Renal pelvis (tissue), 4 donors: ENCODE measurements around the gene CA7. TPM values are rescaled to one million over a fixed set of nuclear protein-coding genes. Genes with fewer than 3 reads are reported as not detected.
"Not testable (repeated sequence)": the region's sequence is repeated elsewhere in the genome, so short reads cannot be mapped to it uniquely, and the experiment has no call there.

Experiments used
- DNase-seq: peaks from one replicate; pipeline ENCODE4 v3.0.0-alpha.2; 2013
- polyA plus RNA-seq, 3 donors: library from polyadenylated mRNA; unstranded; fragments of 120-200 nt; gene quantifications; one replicate each; pipeline ENCODE4 v1.2.1, GENCODE V29; 2013; ENCODE audit not compliant: insufficient read length in 3 of 3

CA7 gene
- polyA plus RNA-seq, 3 donors, result 0.16 to 0.73 (median 0.61) TPM

GRCh38 chr16:66846266-66846665 lies 2.1 kb downstream of the CA7 start:
- DNase-seq, result no peak

GRCh38 chr16:66846831-66847230 lies 2.6 kb downstream of the CA7 start:
- no peak for DNase-seq

- no peak for DNase-seq
Observed at GRCh38 chr16:66847533-66848067, 3.4 kb downstream of the CA7 start.

- no peak for DNase-seq
Observed at GRCh38 chr16:66848172-66848571, 4.0 kb downstream of the CA7 start.

- DNase-seq, result no peak
Observed at GRCh38 chr16:66849021-66849420, 4.8 kb downstream of the CA7 start.

GRCh38 chr16:66849549-66849948 lies 5.3 kb downstream of the CA7 start:
- DNase-seq, result no peak

GRCh38 chr16:66850115-66850815 lies 6.1 kb downstream of the CA7 start:
- DNase-seq, result no peak

- no peak for DNase-seq
Observed at GRCh38 chr16:66851166-66851964, 7.2 kb downstream of the CA7 start.

- DNase-seq, result no peak
Observed at GRCh38 chr16:66853261-66854139, 9.3 kb downstream of the CA7 start.

GRCh38 chr16:66856184-66856730 lies 12.0 kb downstream of the CA7 start:
- DNase-seq, result no peak

- DNase-seq, result no peak
Observed at GRCh38 chr16:66856801-66857200, 12.6 kb downstream of the CA7 start.

GRCh38 chr16:66857437-66857836 lies 13.2 kb downstream of the CA7 start:
- DNase-seq, result no peak

GRCh38 chr16:66858740-66859396 lies 14.7 kb downstream of the CA7 start:
- DNase-seq, result no peak

GRCh38 chr16:66859397-66860068 lies 15.3 kb downstream of the CA7 start:
- DNase-seq, result no peak

- no peak for DNase-seq
Observed at GRCh38 chr16:66862023-66862520, 17.9 kb downstream of the CA7 start.

- no peak for DNase-seq
Observed at GRCh38 chr16:66863707-66864106, 19.5 kb downstream of the CA7 start.

- no peak for DNase-seq
Observed at GRCh38 chr16:66869424-66869823, 25.2 kb downstream of the CA7 start.

- not testable (repeated sequence) for DNase-seq
Observed at GRCh38 chr16:66871363-66871762, 27.1 kb downstream of the CA7 start.

- DNase-seq, result no peak
Observed at GRCh38 chr16:66871840-66872239, 27.6 kb downstream of the CA7 start.

GRCh38 chr16:66872559-66872942 lies 28.3 kb downstream of the CA7 start:
- DNase-seq, result no peak
